Eye (tissue), 1 donor: ENCODE results near the gene HGF.

ENCODE experiments used
- DNase-seq: peaks from one replicate; pipeline ENCODE4 v3.0.0-alpha.2; 2015

Gene HGF

GRCh38 chr7:81715984-81716588, 53.8 kb downstream of the HGF start:
- DNase-seq, result peak; percentile 25

DNA sequence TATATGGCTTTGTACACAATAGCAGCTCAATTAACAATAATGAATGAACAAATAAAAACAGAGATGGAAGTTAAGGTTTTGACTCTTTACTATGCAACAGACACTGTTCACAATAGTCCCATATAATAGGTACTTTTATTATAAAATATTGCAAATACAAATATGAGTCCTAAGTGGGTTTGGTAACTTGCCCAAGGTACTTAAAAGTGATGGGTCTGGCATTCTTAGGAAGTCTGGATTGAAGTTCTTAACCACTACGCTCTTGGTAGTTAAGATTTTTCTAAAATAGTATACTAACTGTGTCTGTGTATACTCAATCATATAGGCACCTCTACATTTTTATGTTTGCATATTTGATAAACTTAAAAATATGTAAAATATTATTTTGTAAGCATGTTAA, 55.5 kb downstream of the HGF start:
- DNase-seq, result no peak

- no peak for DNase-seq
Measured at GRCh38 chr7:81710751-81711150, 59.1 kb downstream of the HGF start.

DNA sequence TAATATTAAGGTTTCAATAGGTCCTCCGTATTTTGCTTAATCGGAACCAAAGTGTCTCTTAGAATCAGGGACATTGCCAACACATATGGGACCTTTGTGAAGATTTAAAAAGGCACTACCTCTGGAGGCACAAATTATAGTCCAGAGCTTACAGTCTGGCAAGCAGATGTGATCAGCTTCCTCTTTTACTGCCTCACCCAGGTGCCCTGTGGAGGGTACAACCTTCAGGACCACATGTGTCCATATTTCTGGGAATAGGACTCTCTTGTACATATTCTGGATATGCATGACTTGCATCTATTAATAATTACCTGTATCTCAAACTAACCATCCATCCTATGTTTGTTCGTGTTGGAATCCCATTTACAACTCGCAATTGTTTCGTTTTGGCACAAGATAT, 60.0 kb downstream of the HGF start:
- no peak for DNase-seq

DNA sequence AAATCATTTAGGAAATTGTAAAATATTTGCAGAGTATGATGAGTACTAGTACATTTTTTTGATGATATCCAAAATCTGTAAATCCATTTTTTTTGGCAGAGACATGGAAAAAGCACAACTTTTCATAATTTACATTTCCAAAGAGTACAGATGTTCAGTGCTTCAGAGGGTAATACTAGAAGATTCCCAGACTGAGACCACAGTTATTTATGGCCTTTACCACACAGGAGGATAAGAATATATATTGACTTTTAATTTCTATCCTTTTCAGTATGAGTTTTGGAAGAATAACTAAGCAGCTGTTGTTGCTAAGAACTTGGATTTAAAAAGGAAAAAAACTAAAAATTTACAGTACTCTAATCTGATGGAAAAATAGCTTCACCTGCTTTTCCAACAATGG, 61.9 kb downstream of the HGF start:
- no peak for DNase-seq

- DNase-seq, result no peak
Measured at GRCh38 chr7:81707196-81707595, 62.7 kb downstream of the HGF start.

- no peak for DNase-seq
Measured at GRCh38 chr7:81705206-81705605, 64.6 kb downstream of the HGF start.

- no peak for DNase-seq
Measured at GRCh38 chr7:81704595-81704994, 65.3 kb downstream of the HGF start.

GRCh38 chr7:81698965-81699364, 70.9 kb downstream of the HGF start:
- no peak for DNase-seq

DNA sequence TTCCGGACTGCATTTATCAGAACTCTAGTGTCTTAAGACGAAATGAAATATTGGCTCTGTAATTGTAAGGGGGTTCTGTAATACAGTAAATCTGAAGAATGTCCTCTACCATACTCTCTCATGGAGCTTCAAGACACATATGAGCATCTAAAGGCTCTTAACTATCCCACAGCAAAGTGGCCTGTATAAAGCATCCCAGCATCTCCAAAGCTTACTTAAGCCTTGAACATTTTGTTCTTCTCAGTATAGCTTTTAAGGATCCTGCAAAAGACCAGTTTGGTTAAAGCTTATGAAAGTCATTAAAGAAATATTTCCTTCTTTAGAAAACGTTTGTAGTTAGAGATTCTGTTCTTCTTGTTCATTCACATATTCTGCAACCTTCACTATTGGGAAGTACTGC, 75.1 kb downstream of the HGF start:
- DNase-seq, result no peak

DNA sequence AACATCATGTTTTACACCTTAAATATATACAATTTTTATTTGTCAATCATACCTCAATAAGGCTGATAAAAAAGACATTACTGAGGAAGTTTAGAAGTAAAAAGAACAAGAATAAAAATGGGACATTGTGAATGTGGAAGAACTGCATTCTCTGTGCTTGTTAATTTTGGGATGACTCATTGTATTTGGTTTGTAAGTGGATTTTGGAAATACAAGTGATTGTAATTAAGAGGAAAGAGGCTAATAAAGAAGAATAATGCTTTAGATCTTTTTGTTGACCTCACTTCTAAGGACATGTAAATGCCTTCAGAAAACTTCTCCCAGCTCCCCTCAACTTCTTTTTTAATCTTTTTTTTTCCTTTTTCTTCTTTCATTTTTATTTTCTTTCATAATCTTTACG, 76.0 kb downstream of the HGF start:
- DNase-seq, result no peak

GRCh38 chr7:81693080-81693479, 76.8 kb downstream of the HGF start:
- no peak for DNase-seq

DNA sequence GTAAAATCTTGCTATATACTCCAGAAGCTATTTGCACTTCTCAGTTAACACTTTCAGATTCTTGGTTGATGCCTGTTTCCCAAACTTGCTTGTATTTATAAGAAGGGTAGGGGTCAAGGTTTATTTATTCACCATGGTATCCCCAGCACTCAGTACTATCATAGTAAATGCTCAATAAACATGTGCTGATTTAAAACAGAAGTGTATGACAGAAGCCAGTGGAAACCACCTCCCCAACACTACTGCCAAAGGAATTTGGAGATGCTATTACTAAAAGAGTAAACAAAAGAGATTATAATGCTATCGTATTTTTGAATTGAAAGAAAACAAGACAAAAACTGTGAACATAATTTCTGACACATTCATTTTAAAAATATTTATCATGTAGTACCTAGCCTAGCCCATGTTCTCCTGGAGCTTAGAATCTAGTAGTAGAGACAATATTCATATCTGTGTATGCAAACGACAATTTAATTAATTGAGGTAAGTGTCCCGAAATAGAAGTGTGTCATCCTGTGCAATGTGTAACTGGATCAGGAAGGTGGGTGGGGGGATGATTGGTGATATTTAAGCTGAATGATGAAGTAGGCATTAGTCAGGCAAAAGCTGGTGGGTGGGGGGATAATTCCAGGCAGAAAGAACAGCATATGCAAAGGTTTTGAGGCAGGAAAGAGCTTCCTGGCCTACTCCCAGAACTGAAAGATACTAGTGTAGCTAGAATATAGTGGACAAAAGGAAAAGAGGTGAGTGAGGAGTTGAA, 77.5 kb downstream of the HGF start:
- no peak for DNase-seq

DNA sequence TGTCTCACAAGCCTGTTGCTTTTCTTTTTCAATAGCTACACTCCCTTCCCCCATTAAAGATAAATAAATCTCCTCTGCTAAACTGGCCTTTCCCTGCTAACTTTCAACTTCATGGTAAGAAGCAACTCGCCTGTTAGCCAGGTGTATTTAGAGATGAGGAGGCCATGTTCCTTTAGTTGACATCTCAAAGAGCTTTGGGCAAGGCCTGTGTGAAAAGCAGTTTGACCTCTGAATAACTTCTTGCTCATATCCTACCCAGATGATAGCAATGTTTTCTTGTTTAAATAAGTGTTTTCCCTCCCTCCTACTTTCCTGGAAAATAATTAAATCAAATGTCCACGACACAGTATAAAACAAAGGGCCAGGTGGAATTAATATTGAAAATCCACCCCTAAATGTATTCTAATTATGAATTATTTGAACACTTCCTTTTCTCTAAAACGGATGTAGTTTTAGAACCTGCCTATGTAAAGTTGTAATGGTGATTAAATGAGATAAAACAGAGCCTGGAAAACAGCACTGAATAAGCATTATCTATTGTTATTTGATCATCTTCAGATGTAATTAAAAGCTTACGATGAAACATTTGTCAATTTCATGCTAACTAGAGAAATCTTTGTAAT, 78.5 kb downstream of the HGF start:
- DNase-seq, result no peak

GRCh38 chr7:81690688-81691087, 79.2 kb downstream of the HGF start:
- DNase-seq, result no peak

DNA sequence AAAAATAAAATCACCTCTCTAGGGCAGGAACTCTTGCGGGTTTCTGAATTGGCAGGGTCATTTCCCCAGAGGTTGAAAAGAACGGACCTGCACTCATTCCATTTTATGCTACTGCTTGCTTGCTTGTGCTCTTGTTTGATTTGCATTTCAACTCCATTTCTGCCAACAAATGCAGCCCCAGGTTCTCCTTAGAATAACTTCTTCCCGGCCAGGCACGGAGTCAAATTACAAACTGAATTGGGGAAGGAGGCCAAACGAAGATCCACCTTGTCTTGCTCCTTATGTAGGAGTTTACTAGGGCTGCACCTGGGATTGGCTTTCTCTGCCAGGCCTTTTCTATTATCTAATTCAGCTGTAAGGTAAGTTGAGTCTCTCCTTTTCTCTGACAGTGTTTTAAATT, 79.6 kb downstream of the HGF start:
- DNase-seq, result no peak

DNA sequence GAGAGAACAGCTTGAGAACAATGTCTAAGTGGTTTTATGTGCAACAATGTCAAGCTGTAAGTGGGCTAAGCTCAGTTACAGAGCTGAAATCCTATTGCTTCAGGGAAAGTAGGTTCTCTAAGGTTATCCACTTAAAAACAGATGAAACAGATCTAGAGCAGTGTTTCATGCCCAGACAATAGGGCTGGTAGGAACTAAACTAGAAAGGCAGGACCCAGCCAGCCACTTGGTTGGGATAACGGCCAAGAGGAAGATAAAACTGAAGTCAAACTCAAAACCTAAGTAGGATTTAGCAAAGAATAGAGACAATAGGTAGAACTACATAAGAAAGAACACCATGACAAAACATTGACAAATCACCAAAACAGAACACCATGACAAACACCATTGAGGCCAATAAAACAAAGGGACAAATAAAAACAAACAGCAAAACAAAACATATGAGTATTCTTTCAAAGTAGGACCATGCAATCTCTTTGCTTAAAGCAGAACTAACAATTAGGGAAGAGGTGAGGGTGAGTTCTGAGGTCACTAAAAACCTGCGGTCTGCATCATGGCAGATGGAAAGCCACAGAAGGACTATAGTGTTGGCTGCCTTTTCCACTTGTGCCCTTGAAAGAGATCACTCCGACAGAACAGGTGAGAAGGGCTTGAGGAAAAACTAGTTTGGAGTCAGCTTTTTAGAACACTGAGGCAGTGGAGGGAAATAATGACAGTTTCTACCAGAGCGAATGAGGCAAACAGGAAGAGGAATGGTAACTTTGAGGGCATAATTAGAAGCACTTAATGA, 81.0 kb downstream of the HGF start:
- no peak for DNase-seq

DNA sequence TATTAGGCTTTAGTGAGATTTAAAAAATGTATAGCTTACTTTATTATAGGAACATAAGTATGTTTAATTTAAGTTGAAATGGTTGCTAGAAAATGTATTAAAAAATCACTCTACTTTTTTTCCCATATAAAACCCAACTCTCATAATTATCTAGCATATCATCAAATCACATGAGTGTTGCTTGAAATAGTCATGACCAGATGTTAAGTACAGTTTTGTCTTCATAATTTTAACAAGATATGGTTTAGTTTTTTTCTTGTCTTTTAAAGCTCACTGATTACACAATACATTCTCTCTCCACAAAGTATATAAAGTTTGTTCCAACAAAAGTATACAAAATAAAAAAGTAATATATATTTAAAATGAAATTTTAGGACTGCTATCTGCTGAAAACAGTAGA, 82.8 kb downstream of the HGF start:
- DNase-seq, result no peak

- DNase-seq, result no peak
Measured at GRCh38 chr7:81685270-81685868, 84.5 kb downstream of the HGF start.

- peak; percentile 91 for DNase-seq
Measured at GRCh38 chr7:81684514-81685269, 85.2 kb downstream of the HGF start.

DNA sequence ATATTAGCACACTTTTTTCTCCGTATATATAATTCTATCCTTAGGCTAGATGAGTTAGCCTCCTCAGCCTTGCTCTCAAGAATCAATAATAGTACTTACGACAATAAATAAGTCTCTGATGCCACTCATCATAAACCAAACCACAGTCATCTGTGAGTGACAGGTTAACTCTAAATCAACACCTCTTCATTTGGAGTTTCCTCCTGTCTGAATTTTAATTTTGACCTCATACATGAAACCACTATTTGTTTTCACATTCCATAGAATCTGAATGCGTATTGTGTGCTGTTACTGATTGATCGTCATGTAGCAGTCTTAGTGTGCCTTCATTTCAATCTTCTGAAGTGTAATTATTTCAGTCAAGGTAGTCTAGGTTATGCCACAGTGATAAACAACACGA, 85.8 kb downstream of the HGF start:
- DNase-seq, result no peak

DNA sequence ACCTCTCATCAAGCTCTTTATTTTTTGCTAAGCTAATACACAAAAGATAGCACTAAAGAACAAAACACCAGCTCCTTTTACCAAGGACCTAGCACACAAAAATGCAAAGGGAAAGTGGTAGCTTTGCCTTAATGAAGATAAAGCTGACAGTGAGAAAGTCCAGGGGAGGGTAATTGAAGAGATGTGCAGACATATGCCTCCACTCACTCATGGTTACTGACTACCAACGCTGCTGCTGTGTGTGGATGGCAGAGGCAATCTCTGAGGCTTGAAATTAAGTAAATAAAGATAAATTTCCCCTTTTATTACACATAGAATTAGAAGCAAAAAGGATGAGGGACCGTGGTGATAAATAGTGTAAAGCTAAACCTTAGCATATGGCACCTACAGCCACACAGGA, 87.0 kb downstream of the HGF start:
- DNase-seq, result no peak
